Measurements from ENCODE around the gene ACTL10. TPM values are rescaled to one million over a fixed set of nuclear protein-coding genes. Genes with fewer than 3 reads are reported as not detected.

ACTL10 gene
- total RNA-seq, 4 donors from 2014 or later = 2.1 to 10.2 (median 3.7) TPM

DNA sequence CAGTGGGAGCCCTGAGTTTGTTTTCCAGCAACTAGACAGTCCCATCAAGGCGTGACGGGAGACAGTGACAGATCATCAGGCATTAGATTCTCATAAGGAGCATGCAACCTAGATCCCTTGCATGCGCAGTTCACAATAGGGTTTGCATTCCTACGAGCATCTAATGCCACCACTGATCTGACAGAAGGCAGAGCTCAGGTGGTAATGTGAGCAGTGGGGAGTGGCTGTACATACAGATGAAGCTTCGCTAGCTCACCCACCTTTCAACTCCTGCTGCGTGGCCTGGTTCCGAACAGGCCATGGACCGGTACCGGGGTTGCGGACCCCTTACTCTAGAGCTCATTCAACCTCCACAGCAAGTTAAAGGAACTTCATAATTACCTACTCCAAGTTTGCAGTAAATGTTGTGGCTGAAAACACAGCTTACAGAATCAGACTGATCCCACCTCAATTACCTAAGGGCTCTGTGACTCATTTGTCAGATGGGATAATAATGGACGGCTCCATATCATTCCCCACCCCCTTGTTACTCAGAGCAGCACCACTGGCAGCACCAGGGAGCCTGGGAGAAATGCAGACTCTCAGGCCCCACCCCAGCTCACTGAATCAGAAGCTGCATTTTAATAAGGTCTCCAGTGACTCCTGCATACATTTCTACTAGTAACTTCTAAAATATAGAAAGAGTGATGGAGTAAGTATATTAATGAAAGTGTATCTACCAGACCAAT, 37.6 kb downstream of the ACTL10 start:
- H3K4me3 ChIP-seq (ENCODE audit: low read depth, poor library complexity, severe bottlenecking) = no peak overlapping the region
- TF ChIP-seq, protein P1, sequence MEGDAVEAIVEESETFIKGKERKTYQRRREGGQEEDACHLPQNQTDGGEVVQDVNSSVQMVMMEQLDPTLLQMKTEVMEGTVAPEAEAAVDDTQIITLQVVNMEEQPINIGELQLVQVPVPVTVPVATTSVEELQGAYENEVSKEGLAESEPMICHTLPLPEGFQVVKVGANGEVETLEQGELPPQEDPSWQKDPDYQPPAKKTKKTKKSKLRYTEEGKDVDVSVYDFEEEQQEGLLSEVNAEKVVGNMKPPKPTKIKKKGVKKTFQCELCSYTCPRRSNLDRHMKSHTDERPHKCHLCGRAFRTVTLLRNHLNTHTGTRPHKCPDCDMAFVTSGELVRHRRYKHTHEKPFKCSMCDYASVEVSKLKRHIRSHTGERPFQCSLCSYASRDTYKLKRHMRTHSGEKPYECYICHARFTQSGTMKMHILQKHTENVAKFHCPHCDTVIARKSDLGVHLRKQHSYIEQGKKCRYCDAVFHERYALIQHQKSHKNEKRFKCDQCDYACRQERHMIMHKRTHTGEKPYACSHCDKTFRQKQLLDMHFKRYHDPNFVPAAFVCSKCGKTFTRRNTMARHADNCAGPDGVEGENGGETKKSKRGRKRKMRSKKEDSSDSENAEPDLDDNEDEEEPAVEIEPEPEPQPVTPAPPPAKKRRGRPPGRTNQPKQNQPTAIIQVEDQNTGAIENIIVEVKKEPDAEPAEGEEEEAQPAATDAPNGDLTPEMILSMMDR (IDR thresholded peaks at IDR 0.05) = no peak
- TF ChIP-seq POLR2A (IDR thresholded peaks at IDR 0.05) = no peak
- 91 to 94% methylated on average over 11 of the region's 11 CpGs for WGBS, 2 donors
- DNase-seq (ENCODE audit: low spot score in 2 of 2) = no peak
- intact Hi-C loops (cut with DNase I; ENCODE audit: low total_unique reads) = no loop called here

DNA sequence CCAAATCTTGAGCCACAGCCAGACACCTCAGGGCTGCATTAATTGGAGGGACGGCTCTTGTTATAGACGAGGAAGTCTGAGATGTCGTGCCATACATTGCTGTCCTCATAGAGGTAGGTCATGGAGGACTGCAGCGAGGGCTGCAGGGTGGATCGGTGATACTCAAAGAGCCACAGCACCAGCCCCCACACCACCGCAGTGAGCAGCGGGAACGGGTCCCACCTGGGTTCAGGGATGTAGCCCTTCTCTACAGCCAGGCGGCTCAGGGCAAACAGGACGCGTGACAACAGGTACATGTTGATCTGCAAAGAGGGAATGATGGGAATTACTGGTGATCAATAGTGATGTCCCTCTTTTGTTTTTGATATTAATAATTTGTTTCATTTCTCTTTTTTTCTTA, 40.9 kb downstream of the ACTL10 start:
- WGBS, 2 donors = 84 to 88% methylated on average over 11 of the region's 11 CpGs
- intact Hi-C loops (cut with DNase I; ENCODE audit: low total_unique reads) = no loop called here
- TF ChIP-seq POLR2A (IDR thresholded peaks at IDR 0.05) = no peak
- TF ChIP-seq, protein P1 (IDR thresholded peaks at IDR 0.05) = no peak
- H3K4me3 ChIP-seq (ENCODE audit: low read depth, poor library complexity, severe bottlenecking) = no peak overlapping the region
- no peak for DNase-seq (ENCODE audit: low spot score in 2 of 2)

DNA sequence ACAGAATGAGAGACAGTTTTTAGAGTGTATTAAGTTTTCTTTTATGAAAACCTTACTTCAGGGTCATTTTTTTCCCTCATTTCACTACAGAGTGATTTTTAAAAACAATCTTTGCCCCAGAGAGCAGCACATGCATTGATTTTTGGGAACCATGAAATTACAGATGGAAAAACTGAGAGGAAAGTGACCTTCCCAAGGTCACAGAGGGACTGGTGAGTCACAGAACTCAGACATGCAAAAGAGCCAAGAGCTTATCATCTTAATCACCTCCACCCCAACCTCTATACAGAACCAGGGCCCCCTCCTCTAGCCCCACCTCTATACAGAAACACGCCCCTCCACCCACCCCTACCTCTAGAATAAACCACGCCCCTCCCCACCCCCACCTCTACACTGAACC, 42.7 kb downstream of the ACTL10 start:
- no peak for DNase-seq (ENCODE audit: low spot score in 2 of 2)
- TF ChIP-seq POLR2A (IDR thresholded peaks at IDR 0.05) = no peak
- TF ChIP-seq, protein P1 (IDR thresholded peaks at IDR 0.05) = no peak
- 80 to 87% methylated on average over 2 of the region's 2 CpGs for WGBS, 2 donors
- H3K4me3 ChIP-seq (ENCODE audit: low read depth, poor library complexity, severe bottlenecking) = no peak overlapping the region
- intact Hi-C loops (cut with DNase I; ENCODE audit: low total_unique reads) = no loop called here

DNA sequence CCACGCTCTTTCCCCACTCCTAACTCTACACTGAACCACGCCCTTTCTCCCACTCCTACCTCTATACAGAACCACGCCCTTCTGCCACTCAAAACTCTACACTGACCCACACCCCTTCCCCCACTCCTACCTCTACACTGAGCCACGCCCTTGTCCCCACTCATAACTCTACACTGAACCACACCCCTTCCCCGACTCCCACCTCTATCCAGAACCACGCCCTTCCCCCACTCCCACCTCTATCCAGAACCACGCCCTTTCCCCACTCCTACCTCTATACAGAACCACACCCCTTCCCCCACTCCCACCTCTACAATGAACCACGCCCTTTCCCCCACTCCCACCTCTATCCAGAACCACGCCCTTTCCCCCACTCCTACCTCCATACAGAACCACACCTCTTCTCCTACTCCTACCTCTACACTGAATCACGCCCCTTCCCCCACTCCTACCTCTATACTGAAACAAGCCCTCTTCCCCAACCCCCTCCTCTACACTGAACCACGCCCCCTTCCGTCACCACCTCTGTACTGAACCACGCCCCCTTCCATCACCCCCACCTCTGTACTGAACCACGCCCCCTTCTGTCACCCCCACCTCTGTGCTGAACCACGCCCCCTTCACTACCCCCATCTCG, 43.3 kb downstream of the ACTL10 start:
- TF ChIP-seq, protein P1 (IDR thresholded peaks at IDR 0.05) = no peak
- no peak for TF ChIP-seq POLR2A (IDR thresholded peaks at IDR 0.05)
- intact Hi-C loops (cut with DNase I; ENCODE audit: low total_unique reads) = no loop called here
- no peak for DNase-seq (ENCODE audit: low spot score in 2 of 2)
- WGBS, 2 donors = 72 to 73% methylated on average over 16 of the region's 16 CpGs
- H3K4me3 ChIP-seq (ENCODE audit: low read depth, poor library complexity, severe bottlenecking) = no peak overlapping the region

DNA sequence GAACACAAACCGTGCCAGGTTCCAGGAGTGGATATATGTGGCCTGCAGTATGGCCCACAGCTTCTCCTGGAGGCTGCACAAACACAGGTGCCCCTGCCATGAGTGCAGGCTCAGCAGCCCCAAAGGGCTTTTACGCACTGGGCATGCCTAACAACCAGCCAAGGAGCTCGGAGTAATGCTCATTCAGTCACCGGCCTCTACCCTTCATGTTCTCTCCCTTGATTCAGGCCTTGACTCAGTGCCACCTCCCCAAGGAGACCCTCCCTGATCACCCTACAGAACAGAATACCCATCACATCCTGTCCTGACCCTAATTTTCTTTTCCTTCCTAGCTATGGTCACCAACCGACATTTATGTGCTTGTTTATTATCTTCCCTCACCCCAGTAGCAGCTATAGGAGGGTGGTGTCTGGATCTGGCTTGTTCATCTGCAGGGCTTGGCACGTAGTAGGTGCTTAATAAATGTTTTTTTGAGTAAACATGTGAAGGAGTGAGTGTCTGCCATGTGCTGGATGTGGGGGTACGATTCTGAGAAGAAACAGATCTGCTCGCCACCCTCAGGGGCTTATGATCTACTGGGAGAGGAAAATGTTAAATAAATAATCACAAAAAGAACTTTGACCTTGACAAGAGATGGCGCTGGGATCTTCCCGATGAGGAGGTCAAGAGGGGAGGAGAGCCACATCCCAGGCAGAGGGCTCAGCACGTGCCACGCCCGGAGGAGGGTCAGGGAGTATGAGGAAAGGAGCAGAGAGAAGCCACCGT, 44.1 kb downstream of the ACTL10 start:
- no peak for DNase-seq (ENCODE audit: low spot score in 2 of 2)
- TF ChIP-seq POLR2A (IDR thresholded peaks at IDR 0.05) = no peak
- TF ChIP-seq, protein P1 (IDR thresholded peaks at IDR 0.05) = no peak
- WGBS, 2 donors = 77 to 83% methylated on average over 14 of the region's 14 CpGs
- intact Hi-C loops (cut with DNase I; ENCODE audit: low total_unique reads) = no loop called here
- H3K4me3 ChIP-seq (ENCODE audit: low read depth, poor library complexity, severe bottlenecking) = no peak overlapping the region
